HG03457 (cell line): ENCODE measurements around the gene MYO1G.
"Not testable (repeated sequence)": the region's sequence is repeated elsewhere in the genome, so short reads cannot be mapped to it uniquely, and the experiment has no call there.

Source experiments
- ATAC-seq: cut with Tn5 transposase; IDR thresholded peaks from one replicate; pipeline ENCODE4 v1.9.1; 2021; ENCODE audit warnings: moderate number of reproducible peaks; ENCODE audit not compliant: unreplicated experiment

Gene MYO1G

GRCh38 chr7:44978511-44979366 lies at the start of gene MYO1G:
MYO1G (minus strand) TSS chr7:44979015; CDS start chr7:44978961, 54 bp downstream.
- ATAC-seq = peak; percentile 48

- ATAC-seq = no peak
Observed at GRCh38 chr7:45028138-45028919, 49.5 kb upstream of the MYO1G start.

- ATAC-seq = no peak
Observed at GRCh38 chr7:45027774-45028114, 48.9 kb upstream of the MYO1G start.

GRCh38 chr7:45026984-45027773 lies 48.4 kb upstream of the MYO1G start:
- ATAC-seq = no peak

GRCh38 chr7:45026013-45026412 lies 47.2 kb upstream of the MYO1G start:
- no peak for ATAC-seq

- ATAC-seq = not testable (repeated sequence)
Observed at GRCh38 chr7:45025473-45025872, 46.7 kb upstream of the MYO1G start.

- ATAC-seq = no peak
Observed at GRCh38 chr7:45024126-45024744, 45.4 kb upstream of the MYO1G start.

- ATAC-seq = peak; percentile 60
Observed at GRCh38 chr7:45021604-45022296, 42.9 kb upstream of the MYO1G start.

- ATAC-seq = no peak
Observed at GRCh38 chr7:45020915-45021314, 42.1 kb upstream of the MYO1G start.

- no peak for ATAC-seq
Observed at GRCh38 chr7:45017253-45017652, 38.4 kb upstream of the MYO1G start.

GRCh38 chr7:45015313-45015712 lies 36.5 kb upstream of the MYO1G start:
- no peak for ATAC-seq

GRCh38 chr7:45013465-45013967 lies 34.7 kb upstream of the MYO1G start:
- no peak for ATAC-seq

- peak; percentile 45 for ATAC-seq
Observed at GRCh38 chr7:45007571-45008328, 28.9 kb upstream of the MYO1G start.

GRCh38 chr7:45007106-45007505 lies 28.3 kb upstream of the MYO1G start:
- no peak for ATAC-seq

GRCh38 chr7:45003789-45004188 lies 25.0 kb upstream of the MYO1G start:
- ATAC-seq = no peak

GRCh38 chr7:45001826-45002225 lies 23.0 kb upstream of the MYO1G start:
- ATAC-seq = no peak

- no peak for ATAC-seq
Observed at GRCh38 chr7:45001138-45001694, 22.4 kb upstream of the MYO1G start.

GRCh38 chr7:45000093-45001032 lies 21.5 kb upstream of the MYO1G start, which contains the start of gene CCM2:
CCM2 (plus strand) TSS chr7:45000201; CDS start chr7:45000334, 133 bp downstream.
- peak; percentile 3 for ATAC-seq
